Measurements from ENCODE around the gene OSBPL5. TPM values are rescaled to one million over a fixed set of nuclear protein-coding genes. Genes with fewer than 3 reads are reported as not detected.

Gene OSBPL5
- polyA plus RNA-seq, 2 of the 4 experiments (the other 2 are of a cell fraction), result 1.6 to 4.6 TPM

GRCh38 chr11:3155216-3155615, 9.9 kb downstream of the OSBPL5 start:
- no peak for FAIRE-seq
- Histone ChIP-seq H3K4me2 (no peak overlapping the region), H3K4me3 (no peak overlapping the region), H3K4me1 (peaks cover 14% of the 10 kb centered on the region; the same call in 2 of the 3 replicates), H3K27ac (no peak overlapping the region), H3K9me3 (no peaks in the 10 kb centered on the region)
- no peak for ATAC-seq
- no peak for DNase-seq (ENCODE audit: low read depth in 1 of 2, low spot score in 1 of 2)
- CTCF ChIA-PET, result interaction anchor here (0.7 kb wide), 1 partner anchor 27 kb away, joined by 4 read pairs; no protein-coding TSS in a partner anchor
- POLR2A ChIA-PET, result no interaction called here
- TF ChIP-seq EP300 (IDR thresholded peaks at IDR 0.05), result no peak
- TF ChIP-seq FOSL2 (IDR thresholded peaks at IDR 0.05), result no peak
- TF ChIP-seq FOSL2 (CRISPR knock-in tag; IDR thresholded peaks at IDR 0.05), result no peak
- TF ChIP-seq RARB (CRISPR knock-in tag; IDR thresholded peaks at IDR 0.05), result no peak
- TF ChIP-seq BHLHE40 (IDR thresholded peaks at IDR 0.05; ENCODE audit: low read depth, low read length), result no peak
- no peak for TF ChIP-seq CBX2 (IDR thresholded peaks at IDR 0.05; ENCODE audit: borderline replicate concordance, low read depth)
- TF ChIP-seq ZSCAN20 (CRISPR knock-in tag; IDR thresholded peaks at IDR 0.05), result no peak
- TF ChIP-seq, protein P1, sequence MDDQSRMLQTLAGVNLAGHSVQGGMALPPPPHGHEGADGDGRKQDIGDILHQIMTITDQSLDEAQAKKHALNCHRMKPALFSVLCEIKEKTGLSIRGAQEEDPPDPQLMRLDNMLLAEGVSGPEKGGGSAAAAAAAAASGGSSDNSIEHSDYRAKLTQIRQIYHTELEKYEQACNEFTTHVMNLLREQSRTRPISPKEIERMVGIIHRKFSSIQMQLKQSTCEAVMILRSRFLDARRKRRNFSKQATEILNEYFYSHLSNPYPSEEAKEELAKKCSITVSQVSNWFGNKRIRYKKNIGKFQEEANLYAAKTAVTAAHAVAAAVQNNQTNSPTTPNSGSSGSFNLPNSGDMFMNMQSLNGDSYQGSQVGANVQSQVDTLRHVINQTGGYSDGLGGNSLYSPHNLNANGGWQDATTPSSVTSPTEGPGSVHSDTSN (IDR thresholded peaks at IDR 0.05), result no peak
- no peak for TF ChIP-seq HDAC2 (IDR thresholded peaks at IDR 0.05)
- TF ChIP-seq HOXA7 (CRISPR knock-in tag; IDR thresholded peaks at IDR 0.05), result no peak
- TF ChIP-seq NR3C1 (IDR thresholded peaks at IDR 0.05), result no peak
- TF ChIP-seq ZNF302 (CRISPR knock-in tag; IDR thresholded peaks at IDR 0.05), result no peak
- no peak for TF ChIP-seq HOXB13 (CRISPR knock-in tag; IDR thresholded peaks at IDR 0.05; ENCODE audit: low read depth)
- no peak for TF ChIP-seq USF2 (IDR thresholded peaks at IDR 0.05)
- no peak for TF ChIP-seq SREBF2 (IDR thresholded peaks at IDR 0.05)
- no peak for TF ChIP-seq CHD4 (IDR thresholded peaks at IDR 0.05; ENCODE audit: borderline replicate concordance)
- TF ChIP-seq, protein P2, sequence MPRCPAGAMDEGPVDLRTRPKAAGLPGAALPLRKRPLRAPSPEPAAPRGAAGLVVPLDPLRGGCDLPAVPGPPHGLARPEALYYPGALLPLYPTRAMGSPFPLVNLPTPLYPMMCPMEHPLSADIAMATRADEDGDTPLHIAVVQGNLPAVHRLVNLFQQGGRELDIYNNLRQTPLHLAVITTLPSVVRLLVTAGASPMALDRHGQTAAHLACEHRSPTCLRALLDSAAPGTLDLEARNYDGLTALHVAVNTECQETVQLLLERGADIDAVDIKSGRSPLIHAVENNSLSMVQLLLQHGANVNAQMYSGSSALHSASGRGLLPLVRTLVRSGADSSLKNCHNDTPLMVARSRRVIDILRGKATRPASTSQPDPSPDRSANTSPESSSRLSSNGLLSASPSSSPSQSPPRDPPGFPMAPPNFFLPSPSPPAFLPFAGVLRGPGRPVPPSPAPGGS (IDR thresholded peaks at IDR 0.05), result no peak
- TF ChIP-seq CBX8 (IDR thresholded peaks at IDR 0.05), result no peak
- TF ChIP-seq HOXB5 (CRISPR knock-in tag; IDR thresholded peaks at IDR 0.05), result no peak
- TF ChIP-seq EHMT2 (IDR thresholded peaks at IDR 0.05; ENCODE audit: low read depth), result no peak
- WGBS (ENCODE audit: missing lambda C conversion rate), result 84% methylated on average over 3 of the region's 3 CpGs

DNA sequence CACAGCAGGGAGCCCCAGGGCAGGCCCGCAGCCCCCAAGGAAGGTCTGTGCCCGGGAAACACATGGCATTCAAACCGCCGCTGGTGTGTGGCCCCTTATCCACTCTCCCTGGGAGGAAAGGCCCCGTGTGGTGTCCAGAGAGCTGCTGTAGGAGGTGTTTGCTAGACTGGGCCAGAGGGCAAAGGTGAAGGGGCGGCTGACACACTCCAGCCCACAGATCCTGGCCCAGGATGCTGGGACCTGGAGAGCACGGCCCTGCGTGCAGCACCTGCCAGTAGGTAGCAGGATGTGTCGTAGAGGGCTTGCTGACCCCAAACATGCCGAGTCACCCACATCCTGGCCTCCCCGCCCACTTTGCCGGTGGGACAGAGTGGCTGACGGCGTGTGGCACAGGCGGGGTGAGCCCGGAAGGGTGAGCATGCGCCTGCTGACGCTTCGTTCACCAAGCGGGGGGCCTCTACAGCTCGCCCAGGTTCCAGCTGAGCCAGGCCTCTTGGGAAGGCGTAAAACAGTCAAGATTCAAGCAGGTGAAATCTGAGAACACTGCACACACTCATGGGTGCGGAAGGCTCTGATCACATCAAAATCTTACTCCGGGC, 11.0 kb downstream of the OSBPL5 start:
- Histone ChIP-seq H3K9me3 (no peaks in the 10 kb centered on the region), H3K27ac (peak overlapping the region in 1 of 2 experiments; percentile 64; a peak in 3 of 6 replicates), H3K4me2 (no peak overlapping the region), H3K4me3 (no peak overlapping the region), H3K4me1 (peaks cover 14% of the 10 kb centered on the region; the same call in 2 of the 3 replicates)
- FAIRE-seq (no peak), DNase-seq (ENCODE audit: low read depth in 1 of 2, low spot score in 1 of 2) (no peak), ATAC-seq (no peak)
- WGBS (ENCODE audit: missing lambda C conversion rate), result 84% methylated on average over 19 of the region's 24 CpGs
- TF ChIP-seq EP300 (IDR thresholded peaks at IDR 0.05) (no peak), NFE2L2 (conservative IDR thresholded peaks at IDR 0.05; ENCODE audit: low read length) (peak; percentile 15; the same call in 1 of the 2 replicates)
- ChIA-PET CTCF (interaction anchor here (1.2 kb wide), 1 partner anchor 15 kb away, joined by 3 read pairs; no protein-coding TSS in a partner anchor), POLR2A (no interaction called here)

- WGBS (ENCODE audit: missing lambda C conversion rate), result 91% methylated on average over 14 of the region's 14 CpGs
- Histone ChIP-seq H3K4me3 (no peak overlapping the region), H3K4me1 (peaks cover 14% of the 10 kb centered on the region; the same call in 2 of the 3 replicates), H3K4me2 (peak overlapping the region; percentile 24; the same call in 1 of the 3 replicates), H3K27ac (peak overlapping the region in 1 of 2 experiments; percentile 64; a peak in 3 of 6 replicates), H3K9me3 (no peaks in the 10 kb centered on the region)
- CTCF ChIA-PET, result interaction anchor here (1.2 to 1.8 kb wide), 2 partner anchors 16 to 62 kb away, joined by 3 to 7 read pairs; no protein-coding TSS in a partner anchor
- FAIRE-seq, result no peak
- POLR2A ChIA-PET, result no interaction called here
- no peak for ATAC-seq
- no peak for DNase-seq (ENCODE audit: low read depth in 1 of 2, low spot score in 1 of 2)
- no peak for TF ChIP-seq SMC3 (IDR thresholded peaks at IDR 0.05)
- TF ChIP-seq RFX5 (IDR thresholded peaks at IDR 0.05), result no peak
- no peak for TF ChIP-seq JUN (IDR thresholded peaks at IDR 0.05)
- TF ChIP-seq MAZ (IDR thresholded peaks at IDR 0.05; ENCODE audit: borderline replicate concordance, low read depth, low read length), result no peak
- TF ChIP-seq ZC3H11A (IDR thresholded peaks at IDR 0.05), result no peak
- TF ChIP-seq FOSL2 (IDR thresholded peaks at IDR 0.05), result no peak
- no peak for TF ChIP-seq FOSL2 (CRISPR knock-in tag; IDR thresholded peaks at IDR 0.05)
- no peak for TF ChIP-seq FOXS1 (CRISPR knock-in tag; IDR thresholded peaks at IDR 0.05)
- TF ChIP-seq SREBF2 (IDR thresholded peaks at IDR 0.05), result no peak
- no peak for TF ChIP-seq CEBPB (IDR thresholded peaks at IDR 0.05)
- no peak for TF ChIP-seq FOSB (CRISPR knock-in tag; IDR thresholded peaks at IDR 0.05)
- TF ChIP-seq EHF (CRISPR knock-in tag; IDR thresholded peaks at IDR 0.05), result no peak
- TF ChIP-seq CBX8 (IDR thresholded peaks at IDR 0.05), result no peak
- TF ChIP-seq RAD21 (conservative IDR thresholded peaks at IDR 0.05 in 1 of 2, IDR thresholded peaks at IDR 0.05 in 1 of 2), result no peak
- no peak for TF ChIP-seq POLR2AphosphoS2 (conservative IDR thresholded peaks at IDR 0.05; ENCODE audit: low read length)
- TF ChIP-seq HOXB13 (CRISPR knock-in tag; IDR thresholded peaks at IDR 0.05; ENCODE audit: low read depth), result no peak
- no peak for TF ChIP-seq MYC (IDR thresholded peaks at IDR 0.05; ENCODE audit: borderline replicate concordance, low read length)
- TF ChIP-seq, protein P3, sequence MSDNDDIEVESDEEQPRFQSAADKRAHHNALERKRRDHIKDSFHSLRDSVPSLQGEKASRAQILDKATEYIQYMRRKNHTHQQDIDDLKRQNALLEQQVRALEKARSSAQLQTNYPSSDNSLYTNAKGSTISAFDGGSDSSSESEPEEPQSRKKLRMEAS (IDR thresholded peaks at IDR 0.05), result no peak
Measured at GRCh38 chr11:3153291-3153861, 11.7 kb downstream of the OSBPL5 start.
